ENCODE results near the gene STAT3.
"Not testable (repeated sequence)": the region's sequence is repeated elsewhere in the genome, so short reads cannot be mapped to it uniquely, and the experiment has no call there.

Gene STAT3

GRCh38 chr17:42388381-42389134 lies at the start of gene STAT3:
STAT3 (minus strand) TSS chr17:42388442; CDS start chr17:42348516, 39,926 bp downstream.
- peak; percentile 98 for DNase-seq (ENCODE audit: low read depth)

GRCh38 chr17:42436391-42436790 lies 48.1 kb upstream of the STAT3 start:
- no peak for DNase-seq (ENCODE audit: low read depth)

GRCh38 chr17:42431758-42432161 lies 43.5 kb upstream of the STAT3 start:
- no peak for DNase-seq (ENCODE audit: low read depth)

GRCh38 chr17:42429726-42430447 lies 41.6 kb upstream of the STAT3 start:
- DNase-seq (ENCODE audit: low read depth), result no peak

- peak; percentile 95 for DNase-seq (ENCODE audit: low read depth)
Measured at GRCh38 chr17:42428141-42428944, 40.1 kb upstream of the STAT3 start.

GRCh38 chr17:42424991-42425610 lies 36.9 kb upstream of the STAT3 start:
- DNase-seq (ENCODE audit: low read depth), result no peak

- no peak for DNase-seq (ENCODE audit: low read depth)
Measured at GRCh38 chr17:42423766-42424165, 35.5 kb upstream of the STAT3 start.

- no peak for DNase-seq (ENCODE audit: low read depth)
Measured at GRCh38 chr17:42422958-42423712, 34.9 kb upstream of the STAT3 start, which contains the start of gene CAVIN1. CAVIN1 (minus strand) TSS chr17:42423256; CDS start chr17:42423097, 159 bp downstream.

GRCh38 chr17:42422412-42422957 lies 34.2 kb upstream of the STAT3 start:
- no peak for DNase-seq (ENCODE audit: low read depth)

GRCh38 chr17:42421507-42422338 lies 33.5 kb upstream of the STAT3 start:
- no peak for DNase-seq (ENCODE audit: low read depth)

- DNase-seq (ENCODE audit: low read depth), result no peak
Measured at GRCh38 chr17:42421136-42421506, 32.9 kb upstream of the STAT3 start.

GRCh38 chr17:42417981-42418380 lies 29.7 kb upstream of the STAT3 start:
- not testable (repeated sequence) for DNase-seq (ENCODE audit: low read depth)

GRCh38 chr17:42414704-42415409 lies 26.6 kb upstream of the STAT3 start:
- DNase-seq (ENCODE audit: low read depth), result no peak

GRCh38 chr17:42413464-42414040 lies 25.3 kb upstream of the STAT3 start:
- DNase-seq (ENCODE audit: low read depth), result no peak

GRCh38 chr17:42411905-42412679 lies 23.9 kb upstream of the STAT3 start:
- no peak for DNase-seq (ENCODE audit: low read depth)

GRCh38 chr17:42411361-42411760 lies 23.1 kb upstream of the STAT3 start:
- DNase-seq (ENCODE audit: low read depth), result no peak

- no peak for DNase-seq (ENCODE audit: low read depth)
Measured at GRCh38 chr17:42410319-42410685, 22.1 kb upstream of the STAT3 start.

All from HS-5 (cell line).